NCI-H526 (cell line): ENCODE measurements around the gene TRAPPC11.
"Not testable (repeated sequence)": the region's sequence is repeated elsewhere in the genome, so short reads cannot be mapped to it uniquely, and the experiment has no call there.

Experiments used
- DNase-seq, 2 experiments: peaks; one replicate each; lab custom pipeline; 2025; lab: John Stamatoyannopoulos, UW

Gene TRAPPC11

DNA sequence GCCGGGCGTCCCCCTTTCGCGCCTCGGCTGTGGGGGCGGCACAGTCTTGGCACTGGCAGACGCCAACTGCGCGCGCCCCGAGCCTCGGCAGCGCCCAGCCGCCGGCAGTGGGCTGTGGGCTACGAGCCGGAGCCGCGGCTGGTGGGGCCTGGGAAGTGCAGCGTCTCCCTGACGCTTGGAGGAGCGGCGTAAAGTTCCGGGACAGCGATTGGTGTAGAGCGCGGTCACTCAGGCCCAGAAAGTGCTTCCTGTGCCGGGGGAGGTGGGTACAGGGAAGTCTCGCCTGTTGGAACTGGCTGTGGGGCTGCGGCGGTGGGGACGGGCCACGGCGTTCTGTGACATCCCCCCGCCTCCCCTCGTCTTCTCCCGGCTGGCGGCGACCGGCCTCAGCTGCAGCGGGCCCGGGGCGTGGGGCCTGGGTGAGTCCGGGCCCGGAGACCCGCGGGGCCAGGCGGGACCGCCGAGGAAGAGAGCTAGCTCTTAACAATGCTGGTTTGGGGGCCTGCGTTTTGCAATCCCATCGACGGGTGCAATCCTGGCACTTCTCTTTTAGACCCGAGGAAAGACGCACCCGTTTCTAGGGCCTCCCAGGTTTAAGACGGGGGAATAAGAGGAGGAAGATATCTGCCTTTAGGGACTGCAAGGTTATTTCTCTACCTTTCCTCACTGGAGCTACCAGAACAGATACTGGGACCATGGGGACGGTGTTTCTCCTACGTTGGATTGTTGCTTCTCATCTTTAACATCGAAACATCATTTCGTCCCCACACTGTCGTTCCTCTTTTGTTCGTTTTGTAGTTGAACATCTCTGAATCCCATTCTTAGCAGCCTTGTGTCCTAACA is at the start of gene TRAPPC11, which contains the start of gene RWDD4:
TRAPPC11 (plus strand) TSS at position 265 of the 843 bp plus-strand sequence. CDS start 4,575 bp downstream, outside the sequence.
RWDD4 (minus strand) TSS at position 157 of the 843 bp plus-strand sequence. CDS start 233 bp downstream, outside the sequence.
- peak; percentile 93 to 94 for DNase-seq

DNA sequence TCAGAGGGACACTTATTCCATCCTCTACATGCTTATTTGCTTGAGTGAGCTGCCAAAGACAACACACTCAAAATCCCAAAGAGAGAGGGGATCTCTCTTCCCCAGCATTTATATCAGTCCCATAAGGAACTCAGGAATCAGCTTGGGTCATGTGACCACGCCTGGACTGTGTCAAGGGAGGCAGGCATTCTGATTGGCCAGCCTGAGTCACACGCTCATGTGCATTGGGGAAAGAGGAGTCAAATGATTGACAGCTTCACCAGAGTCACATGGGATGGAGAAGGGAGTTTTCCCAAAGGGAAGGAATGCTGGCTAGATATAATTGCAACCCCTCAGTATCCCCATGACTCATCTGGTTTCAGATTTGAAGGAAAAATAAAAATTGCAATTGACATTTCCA is 49.1 kb upstream of the TRAPPC11 start:
- DNase-seq = no peak

DNA sequence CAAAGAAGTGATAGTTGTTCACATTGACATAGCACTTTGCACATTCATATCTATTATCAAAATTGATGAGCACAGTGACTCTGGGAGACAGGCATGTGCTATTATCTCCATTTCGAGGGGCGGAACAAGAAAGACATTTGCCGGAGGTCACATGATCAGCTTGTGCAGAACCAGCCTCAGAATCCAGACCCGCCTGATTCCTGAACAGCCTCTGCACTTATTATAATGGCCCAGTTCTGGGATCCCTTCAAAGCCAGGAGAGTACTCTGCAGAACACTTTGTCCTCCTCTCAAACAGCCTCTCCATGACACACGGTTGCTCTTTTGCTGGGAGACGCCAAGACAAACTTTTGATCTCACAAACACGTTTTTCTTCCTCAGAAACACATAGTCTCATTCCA is 48.5 kb upstream of the TRAPPC11 start:
- DNase-seq = no peak

DNA sequence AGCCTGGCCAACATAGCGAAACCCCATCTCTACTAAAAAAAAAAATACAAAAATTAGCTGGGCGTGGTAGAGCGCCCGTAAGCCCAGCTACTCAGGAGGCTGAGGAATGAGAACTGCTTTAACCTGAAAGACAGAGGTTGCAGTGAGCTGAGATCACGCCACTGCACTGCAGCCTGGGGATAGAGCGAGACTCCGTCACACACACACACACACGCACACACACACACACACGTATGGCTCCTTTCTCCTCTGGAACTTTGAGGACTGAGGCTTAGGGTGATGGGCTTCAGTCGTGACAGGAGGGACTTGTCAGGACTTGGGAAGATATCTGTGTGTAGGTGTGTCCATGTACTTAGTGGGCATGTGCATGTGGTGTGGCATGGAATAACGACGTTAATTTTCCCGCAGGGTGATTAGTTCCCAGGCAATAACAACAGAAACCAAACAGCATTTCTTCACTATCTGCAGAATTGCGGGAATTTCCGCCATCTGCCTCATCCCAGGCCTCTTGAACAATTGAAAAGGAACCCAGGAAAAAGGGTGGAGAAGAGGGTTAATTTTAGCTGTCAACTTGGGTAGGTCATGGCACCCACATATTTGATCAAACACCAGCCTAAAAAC is 47.8 kb upstream of the TRAPPC11 start:
- no peak for DNase-seq

DNA sequence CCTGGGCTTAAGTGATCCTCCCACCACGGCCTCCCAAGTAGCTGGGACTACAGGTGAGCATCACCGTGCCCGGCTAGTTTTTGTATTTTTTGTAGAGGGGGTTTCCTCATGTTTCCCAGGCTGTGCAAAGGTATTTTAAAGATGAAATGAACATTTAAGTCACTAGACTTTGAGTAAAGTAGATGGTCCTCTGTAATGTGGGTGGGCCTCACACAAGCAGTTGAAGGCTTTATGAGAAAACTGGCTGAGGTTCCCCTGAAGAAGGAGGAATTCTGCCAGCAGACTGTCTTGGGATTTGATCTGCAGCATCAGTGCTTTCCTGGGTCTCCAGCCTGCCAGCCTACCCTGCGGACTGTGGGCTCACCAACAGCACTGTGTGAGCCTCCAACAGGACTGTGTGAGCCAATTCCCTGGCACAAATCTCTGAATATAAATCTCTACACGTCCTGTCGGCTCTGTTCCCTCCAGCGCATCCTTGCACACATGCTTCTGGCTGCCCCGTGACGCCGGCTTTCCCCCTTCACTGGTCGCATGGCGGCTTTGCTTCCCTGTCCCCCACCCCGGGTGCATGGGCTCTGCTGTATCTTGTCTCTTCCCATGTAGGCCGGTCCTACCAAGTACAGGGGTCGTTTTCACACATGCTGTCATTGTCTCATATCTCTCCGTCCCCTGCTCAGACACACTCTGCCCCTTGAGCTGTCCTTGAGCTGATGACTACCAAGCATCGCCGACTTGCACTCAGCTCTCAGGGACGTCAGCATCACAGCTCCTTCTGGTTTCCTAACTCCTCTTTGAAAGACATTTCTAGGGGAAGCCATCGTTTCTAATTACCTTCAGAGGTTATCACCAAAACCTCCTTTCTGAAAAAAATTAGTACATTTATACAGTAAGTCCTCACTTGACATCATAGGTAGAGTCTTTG is 46.5 kb upstream of the TRAPPC11 start:
- DNase-seq = no peak

DNA sequence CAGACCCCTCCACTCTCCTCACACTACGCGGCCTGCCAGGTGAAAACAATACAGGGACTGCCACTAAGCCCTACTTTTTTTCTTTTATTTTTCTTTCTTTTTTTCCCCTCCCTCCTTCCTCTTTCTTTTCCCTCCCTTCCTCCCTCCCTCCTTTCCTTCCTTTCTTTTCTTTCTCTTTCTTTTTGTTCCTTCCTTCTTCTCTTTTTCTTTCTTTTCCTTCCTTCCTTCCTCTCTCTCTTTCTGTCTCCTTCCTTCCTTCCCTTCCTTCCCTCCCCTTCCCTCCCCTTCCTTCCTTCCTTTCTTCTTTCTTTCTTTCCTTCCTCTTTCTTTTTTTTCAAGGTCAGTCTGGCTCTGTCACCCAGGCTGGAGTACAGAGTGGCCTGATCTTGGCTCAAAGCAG is 42.0 kb upstream of the TRAPPC11 start:
- no peak for DNase-seq

DNA sequence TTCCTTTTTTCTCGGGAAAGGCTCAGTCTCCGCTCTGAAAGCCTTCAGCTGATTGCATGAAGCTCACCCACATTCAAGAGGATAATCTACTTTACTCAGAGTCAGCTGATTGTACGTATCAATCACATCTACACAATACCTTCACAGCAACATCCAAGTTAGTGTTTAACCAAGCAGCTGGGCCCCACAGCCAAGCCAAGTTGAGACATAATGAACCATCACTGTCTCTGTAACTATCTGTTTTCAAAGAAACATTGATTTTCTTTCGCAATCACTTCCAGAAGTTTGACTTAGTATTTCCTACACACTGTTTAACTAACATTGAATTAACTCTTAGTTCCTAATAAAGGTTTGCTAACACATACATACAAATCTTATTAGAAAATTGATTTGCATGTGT is 40.4 kb upstream of the TRAPPC11 start:
- no peak for DNase-seq

DNA sequence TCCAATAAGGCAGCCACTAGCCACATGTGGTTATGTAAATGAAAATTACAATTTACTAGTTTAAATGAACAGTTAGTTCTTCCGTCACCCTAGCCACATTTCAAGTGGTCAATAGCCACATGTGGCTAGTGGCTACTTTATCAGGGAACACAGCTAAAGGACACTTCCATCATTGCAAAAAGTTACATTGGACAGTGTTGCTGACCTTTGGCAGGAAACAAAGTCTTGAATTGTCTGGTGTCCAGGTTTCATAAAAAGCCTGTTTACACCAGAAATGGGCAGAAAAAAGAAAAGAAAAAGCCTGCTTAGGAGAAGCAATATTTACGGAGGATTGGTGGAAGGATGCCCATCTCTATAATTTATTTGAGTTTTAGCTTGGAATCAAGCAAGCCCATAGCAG is 38.7 kb upstream of the TRAPPC11 start:
- DNase-seq = no peak

DNA sequence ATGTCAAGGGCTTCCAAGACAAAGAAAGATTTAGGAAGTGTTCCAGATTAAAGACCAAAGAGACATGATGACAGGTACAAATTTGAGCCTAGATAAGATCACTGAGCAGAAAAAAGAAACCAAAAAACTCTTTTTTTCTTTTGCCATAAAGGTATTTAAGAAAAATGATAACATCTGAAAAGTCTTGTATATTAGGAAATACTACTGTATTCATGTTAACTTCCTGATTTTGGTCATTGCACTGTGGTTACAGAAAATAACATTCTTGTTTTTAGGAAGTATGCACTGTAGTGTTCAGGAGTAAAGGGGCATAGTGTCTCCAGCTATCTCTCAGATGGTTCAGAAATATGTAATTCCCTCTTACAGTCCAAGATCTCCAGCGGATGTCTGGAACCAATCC is 37.2 kb upstream of the TRAPPC11 start:
- DNase-seq = no peak

DNA sequence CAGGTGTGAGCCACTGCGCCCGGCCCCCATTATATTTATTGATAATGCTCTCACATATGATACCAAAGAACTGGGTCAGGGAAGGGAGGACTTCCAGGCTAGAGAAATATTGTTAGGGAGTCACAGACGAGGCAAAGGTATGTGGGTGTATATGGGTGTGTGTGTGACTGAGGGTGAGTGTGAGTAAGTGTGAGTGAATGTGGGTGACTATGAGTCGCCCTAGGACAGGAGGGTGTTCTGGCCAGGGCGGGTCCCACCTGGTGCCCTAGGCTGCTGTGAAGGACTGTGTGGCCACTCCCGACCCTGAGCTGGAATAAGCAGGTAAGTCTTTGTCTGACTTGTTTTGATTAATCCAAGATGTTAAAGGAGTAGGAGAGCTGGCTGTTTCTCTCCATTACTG is 34.5 kb upstream of the TRAPPC11 start:
- no peak for DNase-seq

DNA sequence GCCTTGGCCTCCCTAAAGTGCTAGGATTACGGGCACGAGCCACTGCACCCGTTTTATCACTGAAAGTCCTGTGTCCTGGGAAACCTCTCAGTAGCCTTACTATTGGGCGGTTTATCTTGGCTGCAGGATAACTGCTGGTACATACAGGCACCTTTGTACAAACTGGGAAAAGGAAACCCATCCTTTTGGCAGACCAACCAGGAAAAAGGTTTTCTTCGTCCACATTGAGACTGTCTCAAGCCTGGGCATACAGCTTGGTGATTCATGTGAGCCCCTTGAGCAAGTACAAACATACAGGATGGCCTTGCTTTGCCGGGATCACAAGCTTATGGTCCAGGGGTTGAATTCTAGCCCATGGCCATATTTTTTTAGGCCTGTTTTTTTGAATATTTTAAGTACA is 32.9 kb upstream of the TRAPPC11 start:
- no peak for DNase-seq

DNA sequence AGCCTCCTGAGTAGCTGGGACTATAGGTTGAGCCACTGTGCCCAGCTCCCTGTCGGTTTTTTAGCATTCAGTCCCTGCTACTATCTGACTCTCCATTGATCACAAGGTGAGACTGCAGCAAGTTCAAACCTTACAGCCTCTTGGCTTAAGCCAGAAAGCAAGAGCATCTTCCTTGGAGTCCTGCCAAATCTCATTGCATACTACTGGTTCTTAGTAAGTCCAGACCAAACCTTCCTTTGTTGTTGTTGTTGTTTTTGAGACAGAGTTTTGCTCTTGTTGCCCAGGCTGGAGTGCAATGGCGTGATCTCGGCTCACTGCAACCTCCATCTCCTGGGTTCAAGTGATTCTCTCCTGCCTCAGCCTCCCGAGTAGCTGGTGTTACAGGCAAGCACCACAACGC is 31.8 kb upstream of the TRAPPC11 start:
- DNase-seq = not testable (repeated sequence)

DNA sequence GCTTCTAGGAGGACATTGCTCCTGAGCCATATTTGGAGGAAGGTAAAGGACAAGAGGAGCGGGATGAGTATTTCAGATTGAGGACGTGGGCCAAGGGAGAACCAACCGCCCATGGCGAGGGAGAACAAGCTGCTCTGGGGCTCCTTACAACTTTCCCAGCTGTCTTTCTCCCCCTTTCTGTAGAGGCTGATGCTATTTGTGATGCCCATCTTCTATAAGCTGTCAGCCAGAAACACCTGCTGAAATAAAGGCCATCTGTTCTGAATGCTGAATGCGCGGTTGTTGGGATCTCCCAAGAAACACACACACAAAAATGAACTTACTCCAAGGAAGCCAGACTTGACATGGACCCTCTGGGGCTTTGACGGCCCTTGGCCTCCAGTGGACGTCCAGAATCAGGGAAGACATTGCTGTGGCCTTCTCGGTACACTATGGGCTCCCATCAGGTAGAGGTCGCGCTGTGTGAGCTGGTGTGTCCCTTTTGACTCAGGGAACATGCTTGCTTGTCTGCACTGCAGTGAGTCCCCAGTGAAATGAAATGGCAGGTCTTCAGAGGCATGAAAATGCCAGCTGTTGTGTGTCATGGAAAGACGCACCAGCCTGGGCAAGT is 31.0 kb upstream of the TRAPPC11 start:
- no peak for DNase-seq

DNA sequence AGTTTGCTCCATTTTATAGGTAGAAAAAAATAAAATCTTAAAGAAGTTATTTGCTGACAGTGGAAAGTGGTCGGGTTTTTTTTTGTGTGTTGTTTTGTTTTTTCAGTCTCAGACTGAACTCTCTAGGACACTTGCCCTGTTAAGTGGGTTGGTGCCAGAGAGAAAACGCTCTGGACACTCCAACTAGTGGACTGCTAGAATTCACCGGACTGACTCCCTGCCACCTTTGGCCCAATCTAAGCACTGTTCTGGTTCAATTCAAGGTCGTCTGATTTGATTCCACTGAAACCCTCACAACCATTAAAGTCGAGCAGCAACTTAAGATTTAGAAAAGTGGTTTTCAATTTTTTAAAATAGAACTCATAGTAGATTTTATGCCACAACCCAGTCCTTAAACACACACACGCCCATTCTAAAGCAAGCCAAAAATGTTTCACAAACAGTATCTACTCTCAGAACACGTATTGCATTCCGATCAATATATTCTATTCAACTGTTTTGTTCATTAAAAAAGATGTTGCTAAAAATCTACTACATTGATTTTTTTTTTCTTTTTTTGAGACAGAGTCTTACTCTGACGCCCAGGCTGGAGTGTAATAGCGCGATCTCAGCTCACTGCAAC is 27.4 kb upstream of the TRAPPC11 start:
- DNase-seq = no peak

DNA sequence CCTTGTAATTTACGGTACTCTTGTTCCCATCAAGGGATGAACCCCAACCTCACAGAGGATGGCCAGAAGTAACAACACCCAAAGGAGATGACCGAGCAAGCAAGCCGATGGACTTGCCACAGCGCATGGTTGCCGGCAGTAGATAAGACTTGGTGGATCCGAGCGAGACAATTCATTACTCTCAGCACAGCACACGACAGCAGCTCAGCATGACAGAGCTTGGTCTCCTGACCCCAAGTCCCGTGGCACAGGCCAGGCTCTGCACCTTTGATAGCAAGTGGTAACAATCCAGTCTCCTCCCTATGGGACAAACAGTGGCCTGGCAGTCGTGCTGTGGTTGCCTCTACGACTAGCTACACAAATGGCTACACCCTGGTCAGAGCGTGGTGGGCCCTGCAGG is 26.4 kb upstream of the TRAPPC11 start:
- no peak for DNase-seq

DNA sequence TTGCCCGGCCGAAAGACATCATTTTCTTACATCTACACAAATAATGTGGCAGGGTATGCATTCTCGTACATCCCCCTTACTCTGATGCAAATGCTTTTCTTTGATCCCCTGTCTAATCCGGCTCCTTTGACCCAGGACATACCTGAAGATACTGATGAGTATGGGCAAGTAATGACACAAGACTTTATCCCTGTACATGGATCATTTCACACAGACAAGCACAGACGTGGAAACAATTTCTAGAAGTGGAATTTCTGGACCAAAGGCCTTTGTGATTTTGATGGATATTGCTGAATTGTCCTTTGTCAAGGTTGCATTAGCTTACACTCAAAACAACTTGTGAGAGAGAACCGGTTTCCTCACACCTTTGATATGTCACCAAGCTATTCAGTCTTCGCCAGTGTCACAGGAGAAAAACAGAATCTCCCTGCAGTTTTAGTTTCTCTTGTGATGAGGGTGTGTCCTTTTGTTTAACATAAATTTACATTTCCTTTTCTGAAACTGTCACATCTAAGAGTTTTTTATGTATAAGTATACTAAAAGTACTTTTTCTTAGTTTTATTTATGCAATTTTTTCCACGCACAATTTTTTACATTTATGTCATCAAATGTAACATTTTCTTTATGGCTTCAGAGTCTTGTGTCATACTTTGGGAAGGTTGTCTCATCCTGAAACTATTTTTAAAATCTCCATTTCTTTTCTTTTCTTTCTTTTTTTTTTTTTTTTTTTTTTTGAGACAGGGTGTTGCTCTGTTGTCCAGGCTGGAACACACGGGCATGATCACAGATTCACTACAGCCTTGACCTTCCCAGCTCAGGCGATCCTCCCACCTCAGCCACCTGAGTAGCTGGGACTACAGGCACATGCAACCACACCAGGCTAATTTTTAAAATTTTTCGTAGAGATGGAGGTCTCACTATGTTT is 25.4 kb upstream of the TRAPPC11 start:
- DNase-seq = no peak

DNA sequence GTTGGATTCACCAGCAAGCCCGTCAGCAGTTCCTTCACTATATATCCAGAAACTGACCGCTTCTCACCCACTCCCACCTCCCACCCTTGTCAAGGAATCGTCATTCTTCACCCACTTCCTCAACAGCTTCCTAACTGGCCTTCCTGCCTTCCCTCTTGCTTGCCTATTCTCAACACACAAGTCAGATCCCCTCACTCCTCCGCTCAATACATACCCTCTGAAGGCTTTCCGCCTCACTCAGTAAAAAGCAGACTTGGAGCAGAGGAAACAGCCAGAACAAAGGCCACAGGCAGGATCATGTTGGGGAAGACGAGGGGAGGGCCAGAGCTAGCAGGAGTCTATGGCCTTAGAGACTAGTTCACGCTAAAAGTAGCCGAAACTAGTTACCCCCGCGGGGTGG is 23.8 kb upstream of the TRAPPC11 start:
- no peak for DNase-seq

DNA sequence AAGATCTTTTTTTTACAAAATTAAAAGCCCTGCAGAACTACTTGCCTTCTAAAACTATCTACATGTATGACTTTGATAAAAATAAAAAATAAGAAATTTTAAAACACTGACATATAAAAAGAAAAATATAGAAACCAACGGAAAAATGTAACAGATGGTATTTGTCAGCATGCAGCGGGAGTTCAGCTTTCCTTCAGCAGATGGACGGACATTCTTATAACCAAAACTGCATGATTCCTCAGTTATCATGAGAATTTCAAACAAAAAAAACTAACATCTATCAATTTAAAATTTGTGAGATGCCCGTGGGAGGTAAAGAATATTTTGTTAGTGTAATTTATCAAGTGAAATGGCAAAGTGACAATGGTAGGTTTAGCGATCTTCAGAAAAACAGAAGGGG is 23.4 kb upstream of the TRAPPC11 start:
- DNase-seq = no peak

DNA sequence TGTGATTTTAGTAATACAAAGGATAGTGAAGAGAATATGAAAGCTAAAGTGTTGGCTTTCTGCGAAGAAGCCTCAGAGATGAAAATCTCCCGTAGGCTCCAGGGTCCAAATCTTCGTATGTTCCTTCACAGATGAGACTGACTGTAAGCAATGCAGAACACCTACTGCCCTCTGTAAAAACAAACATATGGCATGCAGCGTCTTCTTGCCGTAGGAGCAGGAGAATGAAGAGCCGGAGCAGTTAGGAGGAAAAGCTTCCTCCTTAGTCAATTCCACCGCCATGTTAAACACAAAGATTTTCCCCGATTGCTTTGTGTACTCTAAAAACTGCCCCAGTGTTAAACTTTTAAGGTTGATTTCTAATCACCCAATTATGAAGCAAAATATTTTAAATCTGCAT is 22.6 kb upstream of the TRAPPC11 start:
- DNase-seq = no peak

DNA sequence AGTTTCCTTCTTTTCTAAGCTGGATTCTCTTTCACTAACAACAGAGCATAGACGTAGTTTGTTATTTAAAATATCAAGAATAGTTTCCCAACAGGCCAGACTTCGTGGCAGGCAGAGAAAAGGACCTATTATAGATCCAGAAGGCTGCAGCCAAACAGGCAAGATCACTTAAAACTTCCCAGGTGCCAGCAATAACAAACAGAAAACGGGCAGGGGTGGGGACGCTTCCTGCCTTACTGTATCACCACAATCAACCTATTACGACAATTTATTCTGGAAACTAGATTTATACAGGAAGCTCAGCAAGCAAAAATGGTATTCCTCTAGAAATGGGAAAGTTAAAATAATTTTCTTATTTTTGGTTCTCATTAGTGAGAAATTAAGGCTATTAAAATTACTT is 22.2 kb upstream of the TRAPPC11 start:
- DNase-seq = no peak
